Kidney epithelial cell (primary cell): Measurements from ENCODE around the gene NR5A1. TPM values are rescaled to one million over a fixed set of nuclear protein-coding genes. Genes with fewer than 3 reads are reported as not detected.

Experiments
- DNase-seq: peaks from one replicate; pipeline ENCODE4 v3.0.0-alpha.2; 2010; ENCODE audit warnings: low read depth
- H3K27me3 ChIP-seq: 2 replicates; pipeline ENCODE4 v1.6.0; 2011; ENCODE audit warnings: low read length; ENCODE audit not compliant: control insufficient read depth, insufficient read depth
- H3K36me3 ChIP-seq: 2 replicates; pipeline ENCODE4 v1.5.1; 2011; ENCODE audit warnings: low read length; ENCODE audit not compliant: control insufficient read depth, insufficient read depth
- H3K4me3 ChIP-seq: 2 replicates; pipeline ENCODE4 v1.5.1; 2011; ENCODE audit warnings: low read depth, mild to moderate bottlenecking, control low read depth, low read length
- total RNA-seq: library from RNA; depleted of rRNA; stranded (reverse); fragments of >200 nt; gene quantifications from 2 replicates; pipeline ENCODE4 v1.2.3, GENCODE V29; 2015
- TF ChIP-seq, protein P1 (sequence below): IDR thresholded peaks from 2 replicates; pipeline ENCODE4 v1.5.1; 2011; ENCODE audit warnings: mild to moderate bottlenecking, moderate library complexity, low read length, control low read depth, inconsistent platforms; ENCODE audit not compliant: insufficient read depth, poor library complexity, severe bottlenecking

NR5A1 gene
- total RNA-seq, 1 donor from 2014 or later, result not detected

- DNase-seq, result no peak
- H3K36me3 ChIP-seq, result no peaks in the 10 kb centered on the region
- H3K27me3 ChIP-seq, result peaks cover 9% of the 10 kb centered on the region
- TF ChIP-seq, protein P1, sequence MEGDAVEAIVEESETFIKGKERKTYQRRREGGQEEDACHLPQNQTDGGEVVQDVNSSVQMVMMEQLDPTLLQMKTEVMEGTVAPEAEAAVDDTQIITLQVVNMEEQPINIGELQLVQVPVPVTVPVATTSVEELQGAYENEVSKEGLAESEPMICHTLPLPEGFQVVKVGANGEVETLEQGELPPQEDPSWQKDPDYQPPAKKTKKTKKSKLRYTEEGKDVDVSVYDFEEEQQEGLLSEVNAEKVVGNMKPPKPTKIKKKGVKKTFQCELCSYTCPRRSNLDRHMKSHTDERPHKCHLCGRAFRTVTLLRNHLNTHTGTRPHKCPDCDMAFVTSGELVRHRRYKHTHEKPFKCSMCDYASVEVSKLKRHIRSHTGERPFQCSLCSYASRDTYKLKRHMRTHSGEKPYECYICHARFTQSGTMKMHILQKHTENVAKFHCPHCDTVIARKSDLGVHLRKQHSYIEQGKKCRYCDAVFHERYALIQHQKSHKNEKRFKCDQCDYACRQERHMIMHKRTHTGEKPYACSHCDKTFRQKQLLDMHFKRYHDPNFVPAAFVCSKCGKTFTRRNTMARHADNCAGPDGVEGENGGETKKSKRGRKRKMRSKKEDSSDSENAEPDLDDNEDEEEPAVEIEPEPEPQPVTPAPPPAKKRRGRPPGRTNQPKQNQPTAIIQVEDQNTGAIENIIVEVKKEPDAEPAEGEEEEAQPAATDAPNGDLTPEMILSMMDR, result no peak
- H3K4me3 ChIP-seq, result no peak overlapping the region
Observed at GRCh38 chr9:124437086-124437485, 70.1 kb downstream of the NR5A1 start.

DNA sequence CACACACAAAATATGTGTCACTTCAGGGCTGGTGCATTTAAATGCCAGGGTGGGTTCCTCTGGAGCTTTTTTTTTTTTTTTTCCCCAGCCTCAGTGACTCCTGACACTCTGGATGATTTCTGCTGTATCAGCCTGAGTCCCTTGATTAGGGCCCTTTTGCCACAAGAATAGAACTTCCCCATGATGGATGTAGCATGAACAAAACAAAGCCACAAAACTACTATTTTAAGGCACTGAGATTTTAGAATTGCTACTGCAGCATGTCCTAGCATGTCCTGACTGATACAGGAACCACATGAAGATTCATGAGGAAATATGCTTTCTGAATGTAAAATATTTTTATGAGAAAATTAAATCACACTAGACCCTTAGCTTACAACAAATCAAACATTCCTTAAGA is 70.9 kb downstream of the NR5A1 start:
- Histone ChIP-seq H3K36me3 (no peaks in the 10 kb centered on the region), H3K4me3 (no peak overlapping the region), H3K27me3 (peaks cover 8% of the 10 kb centered on the region)
- no peak for DNase-seq
- TF ChIP-seq, protein P1, result no peak

Other genes starting within 250 kb of the NR5A1 start
- 17.8 and 22.7 TPM in 2 replicates for gene NEK6, start 249.4 kb downstream of the NR5A1 start, total RNA-seq
- gene PSMB7, start 92.0 kb downstream of the NR5A1 start, total RNA-seq, result 364 and 419 TPM in 2 replicates
- not detected in 2 replicates for gene ADGRD2, start 56.9 kb downstream of the NR5A1 start, total RNA-seq